HG02981 (cell line): Measurements from ENCODE around the gene TLCD4.
"Not testable (repeated sequence)": the region's sequence is repeated elsewhere in the genome, so short reads cannot be mapped to it uniquely, and the experiment has no call there.

Experiments
- ATAC-seq: cut with Tn5 transposase; IDR thresholded peaks from one replicate; pipeline ENCODE4 v1.9.1; 2021; ENCODE audit warnings: mild to moderate bottlenecking, moderate library complexity; ENCODE audit not compliant: unreplicated experiment

Gene TLCD4

DNA sequence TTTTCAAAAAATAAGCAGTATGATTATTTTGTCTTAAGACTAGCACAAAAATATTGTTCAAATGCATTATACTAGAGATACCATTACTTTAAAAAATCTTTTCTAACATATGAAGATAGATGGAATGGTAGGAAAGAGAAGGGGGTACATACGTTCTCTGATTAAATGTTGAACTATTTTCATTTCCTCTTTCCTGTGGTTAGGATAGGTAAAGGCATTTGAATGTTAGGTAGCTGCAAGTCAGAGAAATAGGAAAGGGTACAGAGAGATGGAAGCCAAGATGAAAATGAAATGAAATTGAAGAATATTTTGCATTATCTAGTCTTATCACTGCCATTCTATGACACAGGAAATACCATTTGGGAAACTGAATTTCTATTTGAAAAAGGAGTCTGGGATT, 28.3 kb downstream of the TLCD4 start:
- ATAC-seq = no peak

DNA sequence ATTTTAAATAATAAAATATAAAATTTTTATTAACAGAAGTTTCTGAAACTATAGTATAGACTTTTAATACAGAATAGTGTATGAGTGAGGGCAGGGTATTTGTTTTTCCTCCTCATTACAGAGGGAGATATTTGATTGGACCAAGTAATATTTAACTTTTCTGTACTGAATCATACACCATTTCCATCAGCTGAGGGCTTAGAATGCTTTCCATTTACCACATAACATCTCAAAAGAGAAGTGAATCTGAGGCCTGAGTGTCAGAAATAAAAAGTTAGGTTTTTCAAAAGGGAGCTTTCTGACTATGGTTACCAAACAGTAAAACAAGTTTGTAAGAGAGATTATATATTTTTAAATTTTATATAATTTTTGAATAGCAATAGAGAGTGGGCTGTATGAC, 29.5 kb downstream of the TLCD4 start:
- ATAC-seq = peak; percentile 82

- ATAC-seq = no peak
Observed at GRCh38 chr1:95154096-95154495, 36.9 kb downstream of the TLCD4 start.

- not testable (repeated sequence) for ATAC-seq
Observed at GRCh38 chr1:95165569-95165968, 48.4 kb downstream of the TLCD4 start.
